Measurements from ENCODE around the gene CHCHD1.
A peak's percentile ranks its signal among the peaks of the same experiment; 100 is the strongest.

The CHCHD1 gene

GRCh38 chr10:73796766-73797165, 14.9 kb downstream of the CHCHD1 start:
- Histone ChIP-seq H3K9ac (ENCODE audit: low read length) (no peak overlapping the region), H3K9me3 (ENCODE audit: control insufficient read depth, low read length) (no peaks in the 10 kb centered on the region), H3K27me3 (replicated peaks; ENCODE audit: control insufficient read depth, insufficient read depth, low read length) (no peaks in the 10 kb centered on the region), H3K4me3 (ENCODE audit: low read length) (no peak overlapping the region), H3K4me1 (ENCODE audit: control insufficient read depth, insufficient read depth, low read length) (no peaks in the 10 kb centered on the region), H3K36me3 (ENCODE audit: control insufficient read depth, insufficient read depth, low read length, severe bottlenecking) (peaks cover 96% of the 10 kb centered on the region)
- no peak for DNase-seq (ENCODE audit: low read depth)

GRCh38 chr10:73797324-73798025, 15.6 kb downstream of the CHCHD1 start:
- Histone ChIP-seq H3K4me3 (ENCODE audit: low read length) (no peak overlapping the region), H3K36me3 (ENCODE audit: control insufficient read depth, insufficient read depth, low read length, severe bottlenecking) (peaks cover 96% of the 10 kb centered on the region), H3K9ac (ENCODE audit: low read length) (no peak overlapping the region), H3K27me3 (replicated peaks; ENCODE audit: control insufficient read depth, insufficient read depth, low read length) (no peaks in the 10 kb centered on the region), H3K9me3 (ENCODE audit: control insufficient read depth, low read length) (no peaks in the 10 kb centered on the region), H3K4me1 (ENCODE audit: control insufficient read depth, insufficient read depth, low read length) (no peaks in the 10 kb centered on the region)
- DNase-seq (ENCODE audit: low read depth) = no peak

- H3K4me1 ChIP-seq (ENCODE audit: control insufficient read depth, insufficient read depth, low read length) = no peaks in the 10 kb centered on the region
- no peak overlapping the region for H3K4me3 ChIP-seq (ENCODE audit: low read length)
- DNase-seq (ENCODE audit: low read depth) = no peak
- H3K27me3 ChIP-seq (replicated peaks; ENCODE audit: control insufficient read depth, insufficient read depth, low read length) = no peaks in the 10 kb centered on the region
- H3K9me3 ChIP-seq (ENCODE audit: control insufficient read depth, low read length) = no peaks in the 10 kb centered on the region
- no peak overlapping the region for H3K9ac ChIP-seq (ENCODE audit: low read length)
- peaks cover 96% of the 10 kb centered on the region for H3K36me3 ChIP-seq (ENCODE audit: control insufficient read depth, insufficient read depth, low read length, severe bottlenecking)
Observed at GRCh38 chr10:73798087-73798486, 16.2 kb downstream of the CHCHD1 start.

GRCh38 chr10:73798927-73799560, 17.2 kb downstream of the CHCHD1 start:
- no peak for DNase-seq (ENCODE audit: low read depth)
- H3K9me3 ChIP-seq (ENCODE audit: control insufficient read depth, low read length) = no peaks in the 10 kb centered on the region
- H3K4me3 ChIP-seq (ENCODE audit: low read length) = no peak overlapping the region
- peaks cover 97% of the 10 kb centered on the region for H3K36me3 ChIP-seq (ENCODE audit: control insufficient read depth, insufficient read depth, low read length, severe bottlenecking)
- H3K9ac ChIP-seq (ENCODE audit: low read length) = no peak overlapping the region
- H3K4me1 ChIP-seq (ENCODE audit: control insufficient read depth, insufficient read depth, low read length) = peaks cover 2% of the 10 kb centered on the region
- H3K27me3 ChIP-seq (replicated peaks; ENCODE audit: control insufficient read depth, insufficient read depth, low read length) = no peaks in the 10 kb centered on the region

GRCh38 chr10:73799899-73800559, 18.2 kb downstream of the CHCHD1 start:
- peaks cover 95% of the 10 kb centered on the region for H3K36me3 ChIP-seq (ENCODE audit: control insufficient read depth, insufficient read depth, low read length, severe bottlenecking)
- DNase-seq (ENCODE audit: low read depth) = no peak
- no peak overlapping the region for H3K4me3 ChIP-seq (ENCODE audit: low read length)

GRCh38 chr10:73800560-73801252, 18.9 kb downstream of the CHCHD1 start:
- H3K4me3 ChIP-seq (ENCODE audit: low read length) = no peak overlapping the region
- no peaks in the 10 kb centered on the region for H3K9me3 ChIP-seq (ENCODE audit: control insufficient read depth, low read length)
- H3K4me1 ChIP-seq (ENCODE audit: control insufficient read depth, insufficient read depth, low read length) = peaks cover 3% of the 10 kb centered on the region
- no peak overlapping the region for H3K9ac ChIP-seq (ENCODE audit: low read length)
- no peak for DNase-seq (ENCODE audit: low read depth)
- no peaks in the 10 kb centered on the region for H3K27me3 ChIP-seq (replicated peaks; ENCODE audit: control insufficient read depth, insufficient read depth, low read length)
- H3K36me3 ChIP-seq (ENCODE audit: control insufficient read depth, insufficient read depth, low read length, severe bottlenecking) = peaks cover 94% of the 10 kb centered on the region

More at GRCh38 chr10:73799899-73800559, 18.2 kb downstream of the CHCHD1 start:
- Histone ChIP-seq H3K9ac (ENCODE audit: low read length) (no peak overlapping the region), H3K9me3 (ENCODE audit: control insufficient read depth, low read length) (no peaks in the 10 kb centered on the region), H3K27me3 (replicated peaks; ENCODE audit: control insufficient read depth, insufficient read depth, low read length) (no peaks in the 10 kb centered on the region), H3K4me1 (ENCODE audit: control insufficient read depth, insufficient read depth, low read length) (peaks cover 3% of the 10 kb centered on the region)

GRCh38 chr10:73801253-73801590, 19.4 kb downstream of the CHCHD1 start:
- Histone ChIP-seq H3K4me3 (ENCODE audit: low read length) (no peak overlapping the region), H3K9me3 (ENCODE audit: control insufficient read depth, low read length) (no peaks in the 10 kb centered on the region), H3K36me3 (ENCODE audit: control insufficient read depth, insufficient read depth, low read length, severe bottlenecking) (peaks cover 94% of the 10 kb centered on the region), H3K27me3 (replicated peaks; ENCODE audit: control insufficient read depth, insufficient read depth, low read length) (no peaks in the 10 kb centered on the region), H3K4me1 (ENCODE audit: control insufficient read depth, insufficient read depth, low read length) (peaks cover 3% of the 10 kb centered on the region), H3K9ac (ENCODE audit: low read length) (no peak overlapping the region)
- DNase-seq (ENCODE audit: low read depth) = no peak

GRCh38 chr10:73802276-73802991, 20.6 kb downstream of the CHCHD1 start:
- no peak overlapping the region for H3K4me3 ChIP-seq (ENCODE audit: low read length)
- no peak for DNase-seq (ENCODE audit: low read depth)
- H3K9me3 ChIP-seq (ENCODE audit: control insufficient read depth, low read length) = no peaks in the 10 kb centered on the region
- peaks cover 94% of the 10 kb centered on the region for H3K36me3 ChIP-seq (ENCODE audit: control insufficient read depth, insufficient read depth, low read length, severe bottlenecking)
- H3K27me3 ChIP-seq (replicated peaks; ENCODE audit: control insufficient read depth, insufficient read depth, low read length) = no peaks in the 10 kb centered on the region
- H3K9ac ChIP-seq (ENCODE audit: low read length) = no peak overlapping the region
- peaks cover 3% of the 10 kb centered on the region for H3K4me1 ChIP-seq (ENCODE audit: control insufficient read depth, insufficient read depth, low read length)

GRCh38 chr10:73803680-73804286, 21.9 kb downstream of the CHCHD1 start:
- H3K27me3 ChIP-seq (replicated peaks; ENCODE audit: control insufficient read depth, insufficient read depth, low read length) = no peaks in the 10 kb centered on the region

GRCh38 chr10:73806176-73806950, 24.5 kb downstream of the CHCHD1 start:
- H3K36me3 ChIP-seq (ENCODE audit: control insufficient read depth, insufficient read depth, low read length, severe bottlenecking) = peaks cover 74% of the 10 kb centered on the region
- no peak overlapping the region for H3K9ac ChIP-seq (ENCODE audit: low read length)
- H3K27me3 ChIP-seq (replicated peaks; ENCODE audit: control insufficient read depth, insufficient read depth, low read length) = no peaks in the 10 kb centered on the region
- H3K4me3 ChIP-seq (ENCODE audit: low read length) = no peak overlapping the region
- H3K9me3 ChIP-seq (ENCODE audit: control insufficient read depth, low read length) = no peaks in the 10 kb centered on the region
- DNase-seq (ENCODE audit: low read depth) = no peak
- H3K4me1 ChIP-seq (ENCODE audit: control insufficient read depth, insufficient read depth, low read length) = peaks cover 24% of the 10 kb centered on the region

More at GRCh38 chr10:73803680-73804286, 21.9 kb downstream of the CHCHD1 start:
- peaks cover 94% of the 10 kb centered on the region for H3K36me3 ChIP-seq (ENCODE audit: control insufficient read depth, insufficient read depth, low read length, severe bottlenecking)
- no peak for DNase-seq (ENCODE audit: low read depth)
- H3K4me3 ChIP-seq (ENCODE audit: low read length) = no peak overlapping the region
- peak overlapping the region; percentile 34 for H3K9ac ChIP-seq (ENCODE audit: low read length)
- H3K9me3 ChIP-seq (ENCODE audit: control insufficient read depth, low read length) = no peaks in the 10 kb centered on the region
- peaks cover 4% of the 10 kb centered on the region for H3K4me1 ChIP-seq (ENCODE audit: control insufficient read depth, insufficient read depth, low read length)

Measured in adipocyte (in vitro differentiated cells).